Cardiac atrium fibroblast (primary cell): Measurements from ENCODE around the gene TFPI2. TPM values are rescaled to one million over a fixed set of nuclear protein-coding genes. Genes with fewer than 3 reads are reported as not detected.

Experiments
- total RNA-seq: library from RNA; depleted of rRNA; stranded (reverse); fragments of >200 nt; gene quantifications from 2 replicates; pipeline ENCODE4 v1.2.3, GENCODE V29; 2015

The TFPI2 gene
- 814 and 1,067 TPM in 2 replicates for total RNA-seq

GRCh38 chr7:93890464-93891068, at the start of gene TFPI2:
TSS of gene TFPI2 (minus strand) at chr7:93890753. CDS start at chr7:93890678, 75 bp downstream.

GRCh38 chr7:93921607-93922566, 31.3 kb upstream of the TFPI2 start, which contains the start of gene GNG11:
TSS of gene GNG11 (plus strand) at chr7:93921735. CDS start at chr7:93922138, 403 bp downstream.

GRCh38 chr7:93906267-93906666, 15.7 kb upstream of the TFPI2 start, which contains the start of gene GNGT1:
TSS of gene GNGT1 (plus strand) at chr7:93906567. CDS start at chr7:93906747, 180 bp downstream.

Other genes with a start within 250 kb of the TFPI2 start
- gene GNGT1, start 15.8 kb upstream of the TFPI2 start, total RNA-seq = not detected in 2 replicates
- 113 and 138 TPM in 2 replicates for gene GNG11, start 31.0 kb upstream of the TFPI2 start, total RNA-seq
- 53.6 and 54.3 TPM in 2 replicates for gene BET1, start 113.6 kb upstream of the TFPI2 start, total RNA-seq